Vagina (tissue), 2 donors: ENCODE data around the gene EVPLL.

Source experiments
- CTCF ChIP-seq, 3 experiments: fragments of 450-650 bp in 2 of 3; fragments of 200-600 bp in 1 of 3; sonication (generic) in 1 of 3; IDR thresholded peaks; one replicate each; pipeline ENCODE4 v1.5.1; 2017 to 2019; ENCODE audit warnings: antibody characterized with exemption in 3 of 3, mild to moderate bottlenecking in 2 of 3, moderate library complexity in 2 of 3
- POLR2A ChIP-seq, 2 donors: fragments of 450-650 bp; IDR thresholded peaks; one replicate each; pipeline ENCODE4 v1.6.1; 2017; ENCODE audit warnings: antibody characterized with exemption in 2 of 2, mild to moderate bottlenecking in 2 of 2, moderate library complexity in 2 of 2

- TF ChIP-seq CTCF (IDR thresholded peaks at IDR 0.05) (no peak), POLR2A (IDR thresholded peaks at IDR 0.05) (no peak)
Observed at GRCh38 chr17:18332909-18333489, 44.6 kb upstream of the EVPLL start.
